ENCODE results near the gene FAP.

DNA sequence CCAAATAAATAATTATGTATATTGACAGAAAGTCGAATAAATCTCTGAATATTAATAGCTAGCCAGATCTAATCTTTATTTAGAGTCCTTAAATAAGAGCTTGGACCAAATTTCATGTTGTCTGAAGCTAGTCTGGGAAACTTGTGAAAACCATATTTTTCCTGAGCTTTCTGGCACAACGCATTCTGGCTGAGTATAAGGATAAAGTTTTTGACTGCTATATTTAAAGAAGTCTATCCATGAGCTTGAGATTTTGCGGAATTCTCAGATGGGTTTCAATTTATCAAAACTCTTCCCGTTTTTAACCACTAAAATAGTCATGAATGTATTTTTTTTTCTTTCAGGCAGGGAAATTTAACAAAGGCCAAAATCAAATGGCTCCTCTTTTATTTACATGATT is 23.8 kb downstream of the FAP start:
- no peak for TF ChIP-seq POLR2AphosphoS5 (IDR thresholded peaks at IDR 0.05; ENCODE audit: low read depth, low read length)
- no peak for TF ChIP-seq SIN3A (IDR thresholded peaks at IDR 0.05; ENCODE audit: borderline replicate concordance, insufficient read depth, low read length)
- TF ChIP-seq, protein P1, sequence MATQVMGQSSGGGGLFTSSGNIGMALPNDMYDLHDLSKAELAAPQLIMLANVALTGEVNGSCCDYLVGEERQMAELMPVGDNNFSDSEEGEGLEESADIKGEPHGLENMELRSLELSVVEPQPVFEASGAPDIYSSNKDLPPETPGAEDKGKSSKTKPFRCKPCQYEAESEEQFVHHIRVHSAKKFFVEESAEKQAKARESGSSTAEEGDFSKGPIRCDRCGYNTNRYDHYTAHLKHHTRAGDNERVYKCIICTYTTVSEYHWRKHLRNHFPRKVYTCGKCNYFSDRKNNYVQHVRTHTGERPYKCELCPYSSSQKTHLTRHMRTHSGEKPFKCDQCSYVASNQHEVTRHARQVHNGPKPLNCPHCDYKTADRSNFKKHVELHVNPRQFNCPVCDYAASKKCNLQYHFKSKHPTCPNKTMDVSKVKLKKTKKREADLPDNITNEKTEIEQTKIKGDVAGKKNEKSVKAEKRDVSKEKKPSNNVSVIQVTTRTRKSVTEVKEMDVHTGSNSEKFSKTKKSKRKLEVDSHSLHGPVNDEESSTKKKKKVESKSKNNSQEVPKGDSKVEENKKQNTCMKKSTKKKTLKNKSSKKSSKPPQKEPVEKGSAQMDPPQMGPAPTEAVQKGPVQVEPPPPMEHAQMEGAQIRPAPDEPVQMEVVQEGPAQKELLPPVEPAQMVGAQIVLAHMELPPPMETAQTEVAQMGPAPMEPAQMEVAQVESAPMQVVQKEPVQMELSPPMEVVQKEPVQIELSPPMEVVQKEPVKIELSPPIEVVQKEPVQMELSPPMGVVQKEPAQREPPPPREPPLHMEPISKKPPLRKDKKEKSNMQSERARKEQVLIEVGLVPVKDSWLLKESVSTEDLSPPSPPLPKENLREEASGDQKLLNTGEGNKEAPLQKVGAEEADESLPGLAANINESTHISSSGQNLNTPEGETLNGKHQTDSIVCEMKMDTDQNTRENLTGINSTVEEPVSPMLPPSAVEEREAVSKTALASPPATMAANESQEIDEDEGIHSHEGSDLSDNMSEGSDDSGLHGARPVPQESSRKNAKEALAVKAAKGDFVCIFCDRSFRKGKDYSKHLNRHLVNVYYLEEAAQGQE (IDR thresholded peaks at IDR 0.05; ENCODE audit: insufficient read depth in 1 of 2, low read depth in 2 of 2, low read length in 2 of 2), result no peak
